Upper lobe of left lung (tissue), 4 donors: ENCODE data around the gene VWA5B1.

Experiments used
- CTCF ChIP-seq, 6 experiments: fragments of 450-650 bp in 4 of 6; fragments of 200-600 bp in 2 of 6; sonication (generic) in 2 of 6; IDR thresholded peaks; one replicate each; pipeline ENCODE4 v1.5.1; 2016 to 2019; ENCODE audit warnings: antibody characterized with exemption in 6 of 6
- POLR2A ChIP-seq, 4 donors: fragments of 450-650 bp; IDR thresholded peaks; one replicate each; pipeline ENCODE4 v1.5.1; 2016 to 2017; ENCODE audit warnings: antibody characterized with exemption in 4 of 4, mild to moderate bottlenecking in 2 of 4
- POLR2AphosphoS5 ChIP-seq, 2 donors: sonication (generic); formaldehyde crosslinking; IDR thresholded peaks; one replicate each; pipeline ENCODE4 v1.5.1; 2017; ENCODE audit warnings: antibody characterized with exemption in 2 of 2

- no peak for TF ChIP-seq POLR2AphosphoS5 (IDR thresholded peaks at IDR 0.05)
- TF ChIP-seq CTCF (IDR thresholded peaks at IDR 0.05), result no peak
- TF ChIP-seq POLR2A (IDR thresholded peaks at IDR 0.05), result no peak
Measured at GRCh38 chr1:20284046-20284445, 6.6 kb upstream of the VWA5B1 start.
